ENCODE measurements around the gene PHLDB1. TPM values are rescaled to one million over a fixed set of nuclear protein-coding genes. Genes with fewer than 3 reads are reported as not detected.
A peak's percentile ranks its signal among the peaks of the same experiment; 100 is the strongest.
"Not testable (repeated sequence)": the region's sequence is repeated elsewhere in the genome, so short reads cannot be mapped to it uniquely, and the experiment has no call there.

The PHLDB1 gene
- total RNA-seq, 1 donor from 2014 or later, result 2.2 TPM

- peaks cover 20% of the 10 kb centered on the region for H3K27me3 Mint-ChIP-seq (ENCODE audit: low read depth)
- H3K4me1 Mint-ChIP-seq (ENCODE audit: low read depth); H3K4me3 Mint-ChIP-seq (ENCODE audit: low read depth); H3K27ac Mint-ChIP-seq; DNase-seq (ENCODE audit: low spot score); H3K36me3 Mint-ChIP-seq (ENCODE audit: low read depth); intact Hi-C loops (cut with micrococcal nuclease); H3K9me3 Mint-ChIP-seq: not testable (repeated sequence)
Measured at GRCh38 chr11:118682939-118683338, 75.5 kb downstream of the PHLDB1 start.

DNA sequence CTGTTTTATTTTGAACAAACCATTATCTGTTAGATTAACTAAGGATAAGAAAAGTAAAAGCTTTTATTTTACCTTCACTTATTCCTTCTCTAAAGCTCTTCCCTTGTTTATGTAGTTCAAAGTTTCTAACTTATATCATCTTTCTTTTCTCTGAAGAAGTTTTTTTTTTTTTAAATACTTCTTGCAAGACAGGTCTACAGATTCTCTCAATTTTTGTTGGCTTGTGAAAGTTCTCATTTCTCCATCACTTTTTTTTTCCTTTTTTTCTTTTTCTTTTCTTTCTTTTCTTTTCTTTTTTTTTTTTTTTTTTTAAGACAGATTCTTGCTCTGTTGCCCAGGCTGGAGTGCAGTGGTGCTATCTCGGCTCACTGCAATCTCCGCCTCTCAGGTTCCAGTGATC, 76.8 kb downstream of the PHLDB1 start:
- H3K36me3 Mint-ChIP-seq (ENCODE audit: low read depth), result no peaks in the 10 kb centered on the region
- DNase-seq (ENCODE audit: low spot score), result no peak
- no peaks in the 10 kb centered on the region for H3K9me3 Mint-ChIP-seq
- peaks cover 20% of the 10 kb centered on the region for H3K27me3 Mint-ChIP-seq (ENCODE audit: low read depth)
- intact Hi-C loops (cut with micrococcal nuclease), result no loop called here
- peaks cover 2% of the 10 kb centered on the region for H3K4me1 Mint-ChIP-seq (ENCODE audit: low read depth)
- H3K27ac Mint-ChIP-seq, result no peak overlapping the region
- no peak overlapping the region for H3K4me3 Mint-ChIP-seq (ENCODE audit: low read depth)

DNA sequence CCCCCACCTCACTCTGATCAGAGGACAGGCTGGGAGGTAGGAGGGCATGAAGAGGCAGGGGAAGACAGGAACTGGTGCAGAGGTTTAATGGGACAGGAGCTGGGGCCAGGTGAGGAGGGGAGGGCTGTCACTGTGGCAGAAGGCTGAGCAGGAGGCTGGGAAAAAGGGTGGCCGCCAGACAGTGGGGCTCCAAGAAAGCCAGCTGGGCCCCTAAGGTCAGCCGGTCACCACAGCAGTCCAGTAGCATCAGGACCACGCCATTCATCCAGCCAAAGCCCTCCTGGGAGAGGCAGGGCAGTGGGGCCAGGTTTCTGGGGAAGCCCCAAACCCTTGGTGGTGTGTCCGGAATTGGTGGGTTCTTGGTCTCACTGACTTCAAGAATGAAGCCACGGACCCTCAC, 80.5 kb downstream of the PHLDB1 start:
- no peak for DNase-seq (ENCODE audit: low spot score)
- H3K4me1 Mint-ChIP-seq (ENCODE audit: low read depth), result peaks cover 23% of the 10 kb centered on the region

DNA sequence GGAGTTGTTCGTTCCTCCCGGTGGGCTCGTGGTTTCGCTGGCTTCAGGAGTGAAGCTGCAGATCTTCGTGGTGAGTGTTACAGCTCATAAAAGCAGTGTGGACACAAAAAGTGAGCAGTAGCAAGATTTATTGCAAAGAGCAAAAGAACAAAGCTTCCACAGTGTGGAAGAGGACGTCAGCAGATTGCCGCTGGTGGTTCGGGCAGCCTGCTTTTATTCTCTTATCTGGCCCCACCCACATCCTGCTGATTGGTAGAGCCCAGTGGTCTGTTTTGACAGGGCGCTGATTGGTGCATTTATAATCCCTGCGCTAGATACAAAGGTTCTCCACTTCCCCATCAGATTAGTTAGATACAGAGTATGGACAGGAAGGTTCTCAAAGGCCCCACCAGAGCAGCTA, 80.9 kb downstream of the PHLDB1 start:
- Mint-ChIP-seq H3K27me3 (ENCODE audit: low read depth) (peaks cover 17% of the 10 kb centered on the region), H3K4me1 (ENCODE audit: low read depth) (peaks cover 26% of the 10 kb centered on the region)
- H3K4me3 Mint-ChIP-seq (ENCODE audit: low read depth); H3K27ac Mint-ChIP-seq; H3K36me3 Mint-ChIP-seq (ENCODE audit: low read depth); DNase-seq (ENCODE audit: low spot score); intact Hi-C loops (cut with micrococcal nuclease); H3K9me3 Mint-ChIP-seq: not testable (repeated sequence)

More for the DNA sequence above, 80.5 kb downstream of the PHLDB1 start:
- Mint-ChIP-seq H3K27ac (no peak overlapping the region), H3K27me3 (ENCODE audit: low read depth) (peaks cover 17% of the 10 kb centered on the region), H3K4me3 (ENCODE audit: low read depth) (no peak overlapping the region), H3K9me3 (no peaks in the 10 kb centered on the region), H3K36me3 (ENCODE audit: low read depth) (no peaks in the 10 kb centered on the region)
- intact Hi-C loops (cut with micrococcal nuclease), result no loop called here

- intact Hi-C loops (cut with micrococcal nuclease), result no loop called here
- no peak overlapping the region for H3K4me3 Mint-ChIP-seq (ENCODE audit: low read depth)
- DNase-seq (ENCODE audit: low spot score), result no peak
Measured at GRCh38 chr11:118688851-118689502, 81.6 kb downstream of the PHLDB1 start.

DNA sequence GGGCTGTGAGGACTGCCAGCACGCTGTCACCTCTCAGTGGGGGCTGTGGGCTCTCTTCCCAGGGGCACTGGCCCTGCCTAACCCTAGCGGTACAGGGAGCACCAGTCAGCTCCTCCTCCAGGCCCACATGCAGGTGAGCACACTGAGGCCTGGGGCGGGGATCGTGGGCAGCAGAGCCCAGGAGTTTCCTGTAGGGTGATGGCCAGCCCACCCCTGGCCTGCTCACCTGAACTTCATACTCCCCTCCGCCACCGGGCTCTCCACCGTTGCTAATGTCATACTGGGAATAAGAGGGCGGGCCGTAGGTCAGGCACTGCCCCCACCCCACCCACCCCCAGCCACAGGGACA, 82.1 kb downstream of the PHLDB1 start:
- no peak overlapping the region for H3K27ac Mint-ChIP-seq
- H3K4me1 Mint-ChIP-seq (ENCODE audit: low read depth), result peaks cover 26% of the 10 kb centered on the region
- no peak for DNase-seq (ENCODE audit: low spot score)
- no peaks in the 10 kb centered on the region for H3K36me3 Mint-ChIP-seq (ENCODE audit: low read depth)
- peaks cover 14% of the 10 kb centered on the region for H3K27me3 Mint-ChIP-seq (ENCODE audit: low read depth)
- no peaks in the 10 kb centered on the region for H3K9me3 Mint-ChIP-seq
- intact Hi-C loops (cut with micrococcal nuclease), result no loop called here
- no peak overlapping the region for H3K4me3 Mint-ChIP-seq (ENCODE audit: low read depth)

More at GRCh38 chr11:118688851-118689502, 81.6 kb downstream of the PHLDB1 start:
- Mint-ChIP-seq H3K9me3 (no peaks in the 10 kb centered on the region), H3K27me3 (ENCODE audit: low read depth) (peaks cover 14% of the 10 kb centered on the region), H3K27ac (no peak overlapping the region), H3K4me1 (ENCODE audit: low read depth) (peaks cover 26% of the 10 kb centered on the region), H3K36me3 (ENCODE audit: low read depth) (no peaks in the 10 kb centered on the region)

- intact Hi-C loops (cut with micrococcal nuclease), result loop anchor here (1.0 to 5.0 kb wide), 3 partner anchors 57 to 266 kb away; partner anchors contain the start of gene UPK2
- Mint-ChIP-seq H3K9me3 (no peaks in the 10 kb centered on the region), H3K27ac (no peak overlapping the region), H3K4me1 (ENCODE audit: low read depth) (peaks cover 26% of the 10 kb centered on the region), H3K4me3 (ENCODE audit: low read depth) (peak overlapping the region; percentile 68), H3K36me3 (ENCODE audit: low read depth) (no peaks in the 10 kb centered on the region), H3K27me3 (ENCODE audit: low read depth) (peaks cover 11% of the 10 kb centered on the region)
- peak; percentile 75 for DNase-seq (ENCODE audit: low spot score)
Measured at GRCh38 chr11:118689852-118690552, 82.6 kb downstream of the PHLDB1 start.

DNA sequence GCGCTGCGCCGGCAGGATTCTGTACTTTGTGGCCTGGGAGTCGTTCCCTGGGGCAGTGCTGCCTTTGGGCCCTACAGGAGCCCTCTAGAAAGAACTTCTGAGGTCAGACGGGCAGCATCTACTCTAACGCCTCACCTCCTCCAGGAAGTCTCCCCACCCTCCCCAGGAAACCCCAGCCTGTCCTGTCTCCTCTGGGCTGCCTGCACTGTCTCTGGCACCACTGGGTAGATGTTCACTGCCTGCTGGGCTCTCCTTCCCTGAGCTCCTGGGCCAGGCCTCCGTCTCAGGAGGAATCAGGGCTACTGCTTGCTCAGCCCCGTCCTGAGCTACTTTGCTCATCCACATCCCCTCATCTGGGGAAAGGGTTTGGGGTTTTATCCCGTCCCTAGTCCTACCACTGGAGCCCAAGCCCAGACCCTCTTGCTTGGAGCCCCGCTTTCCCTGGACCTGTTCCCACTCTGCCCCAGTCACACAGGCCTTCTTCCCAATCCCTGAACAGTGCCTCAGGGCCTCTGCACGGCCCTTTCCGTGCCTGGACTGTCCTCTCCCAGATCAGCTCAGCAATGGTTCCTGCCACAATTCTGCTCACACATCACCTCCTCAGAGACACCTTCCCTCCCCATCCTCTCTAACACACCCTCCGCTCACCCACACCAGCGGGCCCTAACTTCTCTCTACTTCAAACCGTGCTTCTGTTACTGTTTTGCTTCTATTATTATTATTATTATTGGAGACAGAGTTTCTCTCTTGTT, 83.3 kb downstream of the PHLDB1 start:
- Mint-ChIP-seq H3K27ac (no peak overlapping the region), H3K9me3 (no peaks in the 10 kb centered on the region), H3K4me1 (ENCODE audit: low read depth) (peaks cover 26% of the 10 kb centered on the region), H3K4me3 (ENCODE audit: low read depth) (no peak overlapping the region), H3K36me3 (ENCODE audit: low read depth) (no peaks in the 10 kb centered on the region), H3K27me3 (ENCODE audit: low read depth) (peaks cover 5% of the 10 kb centered on the region)
- no peak for DNase-seq (ENCODE audit: low spot score)
- intact Hi-C loops (cut with micrococcal nuclease), result loop anchor here (1.0 to 5.0 kb wide), 3 partner anchors 57 to 266 kb away; partner anchors contain the start of gene UPK2

GRCh38 chr11:118691926-118692830, 84.8 kb downstream of the PHLDB1 start:
- Mint-ChIP-seq H3K27ac (no peak overlapping the region), H3K4me1 (ENCODE audit: low read depth) (peaks cover 26% of the 10 kb centered on the region), H3K9me3 (no peaks in the 10 kb centered on the region), H3K27me3 (ENCODE audit: low read depth) (peaks cover 2% of the 10 kb centered on the region), H3K36me3 (ENCODE audit: low read depth) (no peaks in the 10 kb centered on the region), H3K4me3 (ENCODE audit: low read depth) (no peak overlapping the region)
- DNase-seq (ENCODE audit: low spot score), result peak; percentile 46
- intact Hi-C loops (cut with micrococcal nuclease), result loop anchor here (5.0 kb wide), 1 partner anchor 55 kb away; no protein-coding TSS in a partner anchor

DNA sequence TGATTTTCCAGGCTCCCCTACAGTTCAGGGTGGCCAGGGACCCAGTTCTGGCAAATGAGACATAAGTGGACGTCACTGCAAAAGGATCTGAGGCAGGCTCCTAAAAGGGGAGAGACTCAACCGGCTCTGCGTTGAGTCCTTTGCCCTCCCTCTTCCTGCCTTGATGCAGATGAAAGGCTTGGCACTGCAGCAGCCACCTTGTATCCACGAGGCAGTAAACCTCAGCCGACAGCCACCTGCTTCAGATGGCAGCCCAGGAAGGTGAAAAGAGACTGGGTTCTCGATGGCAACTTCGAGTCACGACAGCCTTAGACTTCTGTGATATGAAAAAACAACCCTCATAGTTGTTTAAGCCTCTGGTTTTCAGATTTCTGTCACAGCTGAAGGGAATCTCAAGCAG, 86.8 kb downstream of the PHLDB1 start:
- DNase-seq (ENCODE audit: low spot score), result no peak
- Mint-ChIP-seq H3K27ac (no peak overlapping the region), H3K4me3 (ENCODE audit: low read depth) (no peak overlapping the region), H3K27me3 (ENCODE audit: low read depth) (no peaks in the 10 kb centered on the region), H3K36me3 (ENCODE audit: low read depth) (no peaks in the 10 kb centered on the region), H3K9me3 (no peaks in the 10 kb centered on the region), H3K4me1 (ENCODE audit: low read depth) (peaks cover 23% of the 10 kb centered on the region)
- intact Hi-C loops (cut with micrococcal nuclease), result loop anchor here (5.0 kb wide), 1 partner anchor 53 kb away; no protein-coding TSS in a partner anchor

GRCh38 chr11:118694771-118695170, 87.4 kb downstream of the PHLDB1 start:
- H3K4me3 Mint-ChIP-seq (ENCODE audit: low read depth), result no peak overlapping the region
- no peak for DNase-seq (ENCODE audit: low spot score)
- no peaks in the 10 kb centered on the region for H3K9me3 Mint-ChIP-seq
- H3K36me3 Mint-ChIP-seq (ENCODE audit: low read depth), result no peaks in the 10 kb centered on the region
- intact Hi-C loops (cut with micrococcal nuclease), result loop anchor here (5.0 kb wide), 1 partner anchor 53 kb away; no protein-coding TSS in a partner anchor
- peaks cover 2% of the 10 kb centered on the region for H3K27me3 Mint-ChIP-seq (ENCODE audit: low read depth)
- no peak overlapping the region for H3K27ac Mint-ChIP-seq
- peaks cover 28% of the 10 kb centered on the region for H3K4me1 Mint-ChIP-seq (ENCODE audit: low read depth)

DNA sequence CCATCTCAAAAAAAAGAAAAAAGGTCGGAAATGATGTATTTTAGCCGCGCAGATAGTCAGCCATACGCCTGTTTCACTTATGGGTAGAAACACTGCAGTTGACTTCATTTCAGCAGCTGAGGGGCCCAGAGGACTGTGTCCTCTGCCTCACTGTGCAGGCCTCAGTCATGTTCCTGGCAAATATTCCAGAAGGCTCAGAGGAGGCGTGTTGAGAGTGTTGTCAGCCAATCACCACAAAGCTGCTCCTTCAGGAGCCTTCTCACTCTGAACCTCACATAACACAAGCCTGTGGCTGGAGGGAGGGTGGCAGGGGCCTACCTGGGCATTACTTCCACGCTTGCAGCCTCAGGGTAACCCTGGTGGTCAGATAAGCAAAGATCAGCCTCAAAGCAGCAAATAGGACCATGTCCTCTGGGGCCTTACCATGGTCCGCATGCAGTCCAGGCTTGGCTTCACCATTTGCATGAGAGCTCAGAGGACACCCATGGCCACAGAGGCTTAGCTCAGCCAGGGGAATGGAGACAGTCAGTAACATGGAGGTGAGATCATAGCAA, 89.3 kb downstream of the PHLDB1 start:
- Mint-ChIP-seq H3K4me1 (ENCODE audit: low read depth) (peaks cover 21% of the 10 kb centered on the region), H3K4me3 (ENCODE audit: low read depth) (no peak overlapping the region), H3K27ac (no peak overlapping the region), H3K9me3 (peaks cover 5% of the 10 kb centered on the region), H3K27me3 (ENCODE audit: low read depth) (peaks cover 2% of the 10 kb centered on the region), H3K36me3 (ENCODE audit: low read depth) (peaks cover 4% of the 10 kb centered on the region)
- intact Hi-C loops (cut with micrococcal nuclease), result no loop called here
- no peak for DNase-seq (ENCODE audit: low spot score)
